Measurements from ENCODE around the gene CGB2. TPM values are rescaled to one million over a fixed set of nuclear protein-coding genes. Genes with fewer than 3 reads are reported as not detected.

The CGB2 gene
- total RNA-seq, 1 donor from 2014 or later = 5.1 TPM

- H3K4me3 ChIP-seq (ENCODE audit: low read depth, low read length) = no peak overlapping the region
- DNase-seq (ENCODE audit: low read depth) = no peak
- TF ChIP-seq CTCF (IDR thresholded peaks at IDR 0.05; ENCODE audit: insufficient read depth, low read length, poor library complexity, severe bottlenecking) = no peak
- H3K27me3 ChIP-seq (ENCODE audit: control insufficient read depth, insufficient read depth, low read length) = no peaks in the 10 kb centered on the region
- peaks cover 4% of the 10 kb centered on the region for H3K36me3 ChIP-seq (ENCODE audit: control insufficient read depth, insufficient read depth, low read length)
These were observed 27.6 kb upstream of the CGB2 start for GRCh38 chr19:49004133-49004532.

GRCh38 chr19:49004964-49005614, 26.6 kb upstream of the CGB2 start:
- TF ChIP-seq CTCF (IDR thresholded peaks at IDR 0.05; ENCODE audit: insufficient read depth, low read length, poor library complexity, severe bottlenecking) = no peak
- peaks cover 4% of the 10 kb centered on the region for H3K36me3 ChIP-seq (ENCODE audit: control insufficient read depth, insufficient read depth, low read length)
- H3K4me3 ChIP-seq (ENCODE audit: low read depth, low read length) = no peak overlapping the region
- no peaks in the 10 kb centered on the region for H3K27me3 ChIP-seq (ENCODE audit: control insufficient read depth, insufficient read depth, low read length)
- no peak for DNase-seq (ENCODE audit: low read depth)

GRCh38 chr19:49006905-49007304, 24.8 kb upstream of the CGB2 start:
- Histone ChIP-seq H3K27me3 (ENCODE audit: control insufficient read depth, insufficient read depth, low read length) (no peaks in the 10 kb centered on the region), H3K4me3 (ENCODE audit: low read depth, low read length) (no peak overlapping the region), H3K36me3 (ENCODE audit: control insufficient read depth, insufficient read depth, low read length) (peaks cover 5% of the 10 kb centered on the region)
- TF ChIP-seq CTCF (IDR thresholded peaks at IDR 0.05; ENCODE audit: insufficient read depth, low read length, poor library complexity, severe bottlenecking) = no peak
- no peak for DNase-seq (ENCODE audit: low read depth)

GRCh38 chr19:49009828-49010227, 21.9 kb upstream of the CGB2 start:
- Histone ChIP-seq H3K36me3 (ENCODE audit: control insufficient read depth, insufficient read depth, low read length) (peaks cover 5% of the 10 kb centered on the region), H3K27me3 (ENCODE audit: control insufficient read depth, insufficient read depth, low read length) (no peaks in the 10 kb centered on the region), H3K4me3 (ENCODE audit: low read depth, low read length) (no peak overlapping the region)
- no peak for TF ChIP-seq CTCF (IDR thresholded peaks at IDR 0.05; ENCODE audit: insufficient read depth, low read length, poor library complexity, severe bottlenecking)
- DNase-seq (ENCODE audit: low read depth) = no peak

- no peaks in the 10 kb centered on the region for H3K27me3 ChIP-seq (ENCODE audit: control insufficient read depth, insufficient read depth, low read length)
- no peak for DNase-seq (ENCODE audit: low read depth)
- no peak for TF ChIP-seq CTCF (IDR thresholded peaks at IDR 0.05; ENCODE audit: insufficient read depth, low read length, poor library complexity, severe bottlenecking)
- H3K36me3 ChIP-seq (ENCODE audit: control insufficient read depth, insufficient read depth, low read length) = peaks cover 2% of the 10 kb centered on the region
- H3K4me3 ChIP-seq (ENCODE audit: low read depth, low read length) = no peak overlapping the region
These were observed 21.2 kb upstream of the CGB2 start for GRCh38 chr19:49010453-49010852.

- no peak overlapping the region for H3K4me3 ChIP-seq (ENCODE audit: low read depth, low read length)
- peaks cover 2% of the 10 kb centered on the region for H3K36me3 ChIP-seq (ENCODE audit: control insufficient read depth, insufficient read depth, low read length)
- no peak for DNase-seq (ENCODE audit: low read depth)
- TF ChIP-seq CTCF (IDR thresholded peaks at IDR 0.05; ENCODE audit: insufficient read depth, low read length, poor library complexity, severe bottlenecking) = no peak
- no peaks in the 10 kb centered on the region for H3K27me3 ChIP-seq (ENCODE audit: control insufficient read depth, insufficient read depth, low read length)
These were observed 20.5 kb upstream of the CGB2 start for GRCh38 chr19:49011194-49011593.

Data from kidney epithelial cell (primary cell).